HG03039 (cell line): ENCODE results near the gene TCTN3.
"Not testable (repeated sequence)": the region's sequence is repeated elsewhere in the genome, so short reads cannot be mapped to it uniquely, and the experiment has no call there.

Source experiments
- ATAC-seq: cut with Tn5 transposase; IDR thresholded peaks from one replicate; pipeline ENCODE4 v1.9.1; 2021; ENCODE audit warnings: mild to moderate bottlenecking, moderate library complexity; ENCODE audit not compliant: unreplicated experiment

TCTN3 gene

GRCh38 chr10:95691281-95691680, 2.4 kb downstream of the TCTN3 start:
- no peak for ATAC-seq

GRCh38 chr10:95688648-95689047, 5.1 kb downstream of the TCTN3 start:
- no peak for ATAC-seq

GRCh38 chr10:95683966-95684365, 9.8 kb downstream of the TCTN3 start:
- no peak for ATAC-seq

GRCh38 chr10:95675403-95676116, 18.2 kb downstream of the TCTN3 start:
- no peak for ATAC-seq

- ATAC-seq, result no peak
Measured at GRCh38 chr10:95674643-95675042, 19.1 kb downstream of the TCTN3 start.

GRCh38 chr10:95672641-95673040, 21.1 kb downstream of the TCTN3 start:
- ATAC-seq, result not testable (repeated sequence)

GRCh38 chr10:95664543-95664942, 29.2 kb downstream of the TCTN3 start:
- ATAC-seq, result no peak

- ATAC-seq, result no peak
Measured at GRCh38 chr10:95663496-95663895, 30.2 kb downstream of the TCTN3 start.

- no peak for ATAC-seq
Measured at GRCh38 chr10:95661818-95662217, 31.9 kb downstream of the TCTN3 start.

GRCh38 chr10:95660283-95660682, 33.4 kb downstream of the TCTN3 start:
- ATAC-seq, result no peak

GRCh38 chr10:95657250-95657649, 36.5 kb downstream of the TCTN3 start:
- ATAC-seq, result no peak

GRCh38 chr10:95656291-95657164, 37.2 kb downstream of the TCTN3 start, which contains the start of gene ALDH18A1:
Gene ALDH18A1 (minus strand): TSS chr10:95656711. CDS start chr10:95653377, 3,334 bp downstream.
- ATAC-seq, result peak; percentile 88

GRCh38 chr10:95655571-95656290, 38.0 kb downstream of the TCTN3 start:
- ATAC-seq, result no peak

GRCh38 chr10:95653895-95654294, 39.8 kb downstream of the TCTN3 start:
- ATAC-seq, result no peak

- no peak for ATAC-seq
Measured at GRCh38 chr10:95651346-95652060, 42.2 kb downstream of the TCTN3 start.

- no peak for ATAC-seq
Measured at GRCh38 chr10:95650232-95650631, 43.5 kb downstream of the TCTN3 start.

- no peak for ATAC-seq
Measured at GRCh38 chr10:95648138-95648537, 45.6 kb downstream of the TCTN3 start.

GRCh38 chr10:95646160-95646559, 47.6 kb downstream of the TCTN3 start:
- no peak for ATAC-seq

GRCh38 chr10:95644901-95645300, 48.8 kb downstream of the TCTN3 start:
- no peak for ATAC-seq

- no peak for ATAC-seq
Measured at GRCh38 chr10:95640891-95641315, 52.8 kb downstream of the TCTN3 start.

- ATAC-seq, result no peak
Measured at GRCh38 chr10:95637911-95638310, 55.8 kb downstream of the TCTN3 start.
